Pancreas (tissue), 10 donors: Measurements from ENCODE around the gene GOLPH3L. TPM values are rescaled to one million over a fixed set of nuclear protein-coding genes. Genes with fewer than 3 reads are reported as not detected.
"Not testable (repeated sequence)": the region's sequence is repeated elsewhere in the genome, so short reads cannot be mapped to it uniquely, and the experiment has no call there.

Experiments
- ATAC-seq, 4 donors: fragments of 200-7000 bp; cut with Tn5 transposase; one replicate each; pipeline versions ENCODE4 v1.8.0 to v1.9.1; 2020; ENCODE audit warnings: mild to moderate bottlenecking in 4 of 4, moderate library complexity in 4 of 4
- DNase-seq, 6 donors: peaks; one replicate each; pipeline ENCODE4 v3.0.0-alpha.2; 2020
- FAIRE-seq: peaks from 2 replicates; lab custom pipeline; 2012; peaks lifted over from hg19 to GRCh38; lab: Jason Lieb, UNC
- H3K27ac ChIP-seq, 4 donors: fragments of 200-600 bp; sonication (generic); 1 replicate in 3 of 4; 2 replicates in 1 of 4; pipeline versions ENCODE4 v1.5.0 to v1.8.0; 2020
- H3K27me3 ChIP-seq, 4 donors: fragments of 200-600 bp; one replicate each; pipeline ENCODE4 v1.8.0; 2021
- H3K36me3 ChIP-seq, 3 donors: fragments of 200-600 bp; sonication (generic) in 1 of 3; one replicate each; pipeline versions ENCODE4 v1.5.0 to v1.8.0; 2020 to 2021
- H3K4me1 ChIP-seq, 3 donors: fragments of 200-600 bp; one replicate each; pipeline ENCODE4 v1.8.0; 2021
- H3K4me3 ChIP-seq, 4 donors: fragments of 200-600 bp; sonication (generic) in 2 of 4; one replicate each; pipeline versions ENCODE4 v1.5.0 to v1.8.0; 2020 to 2021
- H3K9me3 ChIP-seq, 4 donors: fragments of 200-600 bp; one replicate each; pipeline ENCODE4 v1.8.0; 2021
- WGBS, 2 donors: extraction: QIAGEN DNeasy Blood & Tissue Kit; methylation state at CpG; one replicate each; pipeline ENCODE4 v1.1.7; 2013; 5-methylcytosine and 5-hydroxymethylcytosine counted together
- intact Hi-C, 3 donors: fragments of 100-400 bp; cut with DNase I; formaldehyde crosslinking; loops; one replicate each; pipeline versions ENCODE4 v1.11.1 to v1.14.2; 2022
- polyA plus RNA-seq, 2 donors: library from polyadenylated mRNA; stranded (reverse); fragments of 200-250 nt; gene quantifications; one replicate each; pipeline ENCODE4 v1.2.3, GENCODE V29; 2013
- total RNA-seq, 6 donors: library from RNA; stranded (reverse); fragmentation: NEBNext Ultra II Directional in 4 of 6; extraction: Animal tissue kit (Norgen Biotek cat#: 25700) in 4 of 6; gene quantifications; one replicate each; pipeline versions ENCODE4 v1.2.1 to v1.2.4, GENCODE V29; 2021 to 2023
- TF ChIP-seq, protein P1 (sequence below), 4 donors: fragments of 200-600 bp; sonication (generic) in 3 of 4; IDR thresholded peaks; one replicate each; pipeline versions ENCODE4 v1.5.0 to v1.8.0; 2021; ENCODE audit warnings: antibody characterized with exemption in 4 of 4
- donor health status: healthy with polysubstance abuse.
- donor health status: DM: no; HTN: no; CAD: no; lungs with moderate emphysema.
- donor health status: DM: no; HTN: no; CAD: no.
- donor health status: control.
- donor health status: control.
- donor health status: Bipolar disorder and iron deficiency.
- donor health status: DM: yes; HTN: yes; CAD: no.
- donor health status: DM: no; HTN: no; CAD: no.
- donor health status: DM: no; HTN: no; CAD: no.
- donor health status: DM: yes; HTN: yes; CAD: no.

Gene GOLPH3L
- total and polyA plus RNA-seq, 8 donors, result 10.5 to 34.8 (median 23.3) TPM

DNA sequence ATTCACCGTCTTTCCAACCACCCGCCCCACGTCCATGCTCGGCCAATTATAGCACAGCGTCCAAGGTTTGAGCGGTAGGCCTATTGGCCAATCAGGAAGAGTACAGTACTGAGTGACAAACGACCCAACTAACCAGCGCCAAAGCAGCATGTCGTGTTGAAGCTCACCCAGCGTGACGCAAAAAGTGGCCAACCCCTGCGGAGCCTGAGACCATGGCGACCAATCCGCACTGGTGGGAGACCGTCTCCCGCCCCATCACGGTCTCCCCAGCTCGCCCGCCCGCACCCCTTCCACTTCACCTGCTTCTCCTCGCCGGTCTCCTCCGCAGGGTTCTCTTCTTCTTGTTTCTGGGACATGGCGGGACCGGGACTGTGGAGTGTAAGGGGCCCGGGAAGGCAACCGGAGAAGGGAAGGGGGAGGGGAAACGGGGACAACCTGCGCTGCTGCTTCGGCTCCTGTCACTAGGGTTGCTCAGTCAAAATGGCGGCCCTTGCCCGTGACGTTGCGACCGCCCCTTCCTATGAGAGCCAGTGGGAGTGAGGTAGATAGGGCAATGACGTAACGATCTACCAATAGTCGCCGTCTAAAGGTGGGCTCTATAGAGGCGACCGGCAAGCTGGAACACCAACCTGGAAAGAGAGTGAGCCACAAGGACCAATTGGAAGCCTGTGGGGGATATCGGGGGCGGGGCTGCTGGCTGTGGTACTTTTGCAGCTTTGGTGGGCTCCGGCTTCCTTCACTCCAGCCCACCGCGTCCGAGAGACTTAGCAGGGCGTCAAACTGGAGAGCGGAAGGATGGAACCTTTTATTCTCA lies 67.6 kb downstream of the GOLPH3L start, which contains the start of gene ENSA:
Gene ENSA (minus strand): TSS at position 498 of the 814 bp plus-strand sequence. CDS start 142 bp downstream, at position 356.
- no peaks in the 10 kb centered on the region for H3K27me3 ChIP-seq
- DNase-seq (peak; percentile 90 to 98 (median 96)), ATAC-seq (peak; percentile 90 to 96 (median 93)), FAIRE-seq (peak; percentile 86)
- 0 to 1% methylated on average over 46 to 49 of the region's 49 CpGs for WGBS, 2 donors
- peak within 1 kb of the TSS; percentile 94 to 99 (median 98) for H3K27ac ChIP-seq
- H3K36me3 ChIP-seq, result peaks cover 0 to 27% (median 2%) of the 10 kb centered on the region in 3 donors
- peak within 1 kb of the TSS; percentile 46 to 60 (median 58) for H3K4me3 ChIP-seq
- TF ChIP-seq, protein P1, sequence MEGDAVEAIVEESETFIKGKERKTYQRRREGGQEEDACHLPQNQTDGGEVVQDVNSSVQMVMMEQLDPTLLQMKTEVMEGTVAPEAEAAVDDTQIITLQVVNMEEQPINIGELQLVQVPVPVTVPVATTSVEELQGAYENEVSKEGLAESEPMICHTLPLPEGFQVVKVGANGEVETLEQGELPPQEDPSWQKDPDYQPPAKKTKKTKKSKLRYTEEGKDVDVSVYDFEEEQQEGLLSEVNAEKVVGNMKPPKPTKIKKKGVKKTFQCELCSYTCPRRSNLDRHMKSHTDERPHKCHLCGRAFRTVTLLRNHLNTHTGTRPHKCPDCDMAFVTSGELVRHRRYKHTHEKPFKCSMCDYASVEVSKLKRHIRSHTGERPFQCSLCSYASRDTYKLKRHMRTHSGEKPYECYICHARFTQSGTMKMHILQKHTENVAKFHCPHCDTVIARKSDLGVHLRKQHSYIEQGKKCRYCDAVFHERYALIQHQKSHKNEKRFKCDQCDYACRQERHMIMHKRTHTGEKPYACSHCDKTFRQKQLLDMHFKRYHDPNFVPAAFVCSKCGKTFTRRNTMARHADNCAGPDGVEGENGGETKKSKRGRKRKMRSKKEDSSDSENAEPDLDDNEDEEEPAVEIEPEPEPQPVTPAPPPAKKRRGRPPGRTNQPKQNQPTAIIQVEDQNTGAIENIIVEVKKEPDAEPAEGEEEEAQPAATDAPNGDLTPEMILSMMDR (IDR thresholded peaks at IDR 0.05), result no peak
- H3K9me3 ChIP-seq, result no peaks in the 10 kb centered on the region
- intact Hi-C loops, result no loop called here
- H3K4me1 ChIP-seq, result peaks cover 0 to 14% (median 7%) of the 10 kb centered on the region in 3 donors

DNA sequence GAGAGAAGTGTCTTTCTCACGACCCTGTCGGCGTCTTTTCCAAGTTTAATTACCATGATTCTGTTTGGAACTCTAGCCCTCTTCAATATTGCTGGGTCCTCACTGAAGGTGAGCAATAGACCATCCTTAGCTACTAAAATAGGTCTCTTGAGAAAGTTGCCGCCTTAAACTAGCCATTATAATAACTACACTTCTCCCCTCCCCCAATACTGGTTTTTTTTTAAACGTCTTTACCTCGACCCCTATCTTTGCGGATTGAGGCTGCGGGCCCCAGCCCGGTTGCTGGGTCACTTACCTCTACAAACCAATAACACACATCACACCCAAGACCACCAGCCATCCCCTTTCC lies 68.2 kb downstream of the GOLPH3L start:
- DNase-seq, result no peak

DNA sequence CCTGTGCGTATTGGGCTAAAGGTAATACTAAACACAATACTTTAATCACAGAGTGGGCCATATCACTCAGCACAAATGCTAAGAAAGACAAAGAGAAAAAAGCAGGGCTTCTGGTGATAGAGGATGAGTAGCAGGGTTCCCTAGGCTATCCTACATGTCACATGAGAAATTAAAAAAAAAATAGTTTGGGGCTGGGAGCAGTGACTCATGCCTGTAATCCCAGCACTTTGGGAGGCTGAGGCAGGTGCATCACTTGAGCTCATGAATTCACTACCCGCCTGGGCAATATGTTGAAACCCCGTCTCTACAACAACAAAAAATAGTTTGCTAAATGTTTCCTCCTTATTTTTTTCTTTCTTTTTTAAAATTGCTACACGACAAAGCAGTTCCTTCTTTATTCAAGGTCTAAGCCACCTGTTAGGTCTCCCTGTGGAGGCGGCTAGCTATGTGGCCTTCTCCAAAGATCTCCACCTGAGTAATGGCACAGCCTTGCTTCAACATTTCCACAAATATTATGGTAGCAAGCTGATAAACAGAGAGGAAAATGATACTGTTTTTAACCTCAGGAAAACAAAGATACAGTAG lies 69.0 kb downstream of the GOLPH3L start:
- Histone ChIP-seq H3K4me1 (peaks cover 0 to 14% (median 7%) of the 10 kb centered on the region in 3 donors), H3K9me3 (no peaks in the 10 kb centered on the region), H3K27ac (peak overlapping the region in 3 of 4 donors; percentile 94 to 99 (median 97)), H3K36me3 (peaks cover 0 to 36% (median 7%) of the 10 kb centered on the region in 3 donors), H3K4me3 (peak overlapping the region in 3 of 4 donors; percentile 46 to 60 (median 57)), H3K27me3 (no peaks in the 10 kb centered on the region)
- no peak for DNase-seq
- TF ChIP-seq, protein P1 (IDR thresholded peaks at IDR 0.05), result no peak
- no peak for FAIRE-seq
- ATAC-seq, result no peak
- 29 to 39% methylated on average over 5 of the region's 5 CpGs for WGBS, 2 donors
- intact Hi-C loops, result no loop called here

More for the DNA sequence above, 68.2 kb downstream of the GOLPH3L start:
- ATAC-seq (peak in 2 of 4 donors; percentile 0 to 1), FAIRE-seq (no peak)
- Histone ChIP-seq H3K9me3 (no peaks in the 10 kb centered on the region), H3K4me1 (peaks cover 0 to 14% (median 7%) of the 10 kb centered on the region in 3 donors), H3K36me3 (peaks cover 0 to 32% (median 7%) of the 10 kb centered on the region in 3 donors), H3K27ac (peak overlapping the region; percentile 94 to 99 (median 98)), H3K27me3 (no peaks in the 10 kb centered on the region), H3K4me3 (peak overlapping the region; percentile 46 to 60 (median 58))
- TF ChIP-seq, protein P1 (IDR thresholded peaks at IDR 0.05), result no peak
- 1% methylated on average over 9 of the region's 9 CpGs for WGBS, 2 donors
- intact Hi-C loops, result no loop called here

- Histone ChIP-seq H3K27me3 (no peaks in the 10 kb centered on the region), H3K9me3 (no peaks in the 10 kb centered on the region), H3K4me3 (no peak overlapping the region), H3K27ac (no peak overlapping the region), H3K36me3 (peaks cover 0 to 36% (median 10%) of the 10 kb centered on the region in 3 donors), H3K4me1 (peaks cover 0 to 23% (median 7%) of the 10 kb centered on the region in 3 donors)
- DNase-seq, result no peak
- intact Hi-C loops, result no loop called here
- TF ChIP-seq, protein P1 (IDR thresholded peaks at IDR 0.05), result no peak
- 84 to 88% methylated on average over 2 of the region's 2 CpGs for WGBS, 2 donors
- ATAC-seq, result no peak
- FAIRE-seq, result no peak
Observed at GRCh38 chr1:150626150-150626549, 70.8 kb downstream of the GOLPH3L start.

DNA sequence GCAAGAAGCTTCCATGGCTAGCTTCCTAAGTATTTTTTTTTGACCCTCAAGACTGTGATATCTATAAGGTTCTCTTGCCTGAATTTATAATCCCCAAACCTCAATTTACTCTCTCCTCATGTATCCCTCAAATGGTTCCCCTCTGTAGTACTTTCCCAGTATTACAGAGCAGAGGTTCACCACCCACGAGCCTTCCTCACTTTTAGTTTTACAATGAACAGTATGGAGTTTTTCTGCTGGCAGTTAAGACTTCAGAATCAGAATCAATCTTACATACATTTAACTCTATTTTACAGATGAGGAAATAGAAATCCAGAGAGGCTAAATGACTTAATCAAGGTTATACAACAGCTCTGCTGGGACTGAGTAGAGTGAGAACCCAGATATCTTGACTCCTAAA lies 72.4 kb downstream of the GOLPH3L start:
- not testable (repeated sequence) for H3K4me3 ChIP-seq, H3K9me3 ChIP-seq, FAIRE-seq, H3K27ac ChIP-seq, H3K27me3 ChIP-seq, ATAC-seq, DNase-seq
- 86 to 91% methylated on average over 1 of the region's 1 CpG for WGBS, 2 donors
- intact Hi-C loops, result loop anchor here in 1 of 3 donors (5.0 kb wide), 1 partner anchor 62 kb away; no protein-coding TSS in a partner anchor
- Histone ChIP-seq H3K4me1 (peaks cover 0 to 33% (median 7%) of the 10 kb centered on the region in 3 donors), H3K36me3 (peaks cover 0 to 36% (median 10%) of the 10 kb centered on the region in 3 donors)

GRCh38 chr1:150624134-150624533 lies 72.8 kb downstream of the GOLPH3L start:
- not testable (repeated sequence) for H3K27me3 ChIP-seq, H3K4me3 ChIP-seq, ATAC-seq, H3K27ac ChIP-seq, H3K9me3 ChIP-seq, DNase-seq, FAIRE-seq
- peaks cover 0 to 37% (median 7%) of the 10 kb centered on the region in 3 donors for H3K4me1 ChIP-seq
- intact Hi-C loops, result loop anchor here in 1 of 3 donors (5.0 kb wide), 1 partner anchor 62 kb away; no protein-coding TSS in a partner anchor
- 90 to 100% methylated on average over 1 of the region's 1 CpG for WGBS, 2 donors
- H3K36me3 ChIP-seq, result peaks cover 0 to 36% (median 10%) of the 10 kb centered on the region in 3 donors
